Stimulated activated CD8-positive, alpha-beta memory T cell treated with anti-CD3 and anti-CD28 coated beads, Interleukin-15, amount 100 ng/mL, for 1 hour (primary cell): ENCODE results near the gene NLRP6.
"Not testable (repeated sequence)": the region's sequence is repeated elsewhere in the genome, so short reads cannot be mapped to it uniquely, and the experiment has no call there.

Experiments used
- DNase-seq: peaks from one replicate; pipeline ENCODE4 v3.0.0-alpha.2; 2020; ENCODE audit warnings: low read depth

The NLRP6 gene

DNA sequence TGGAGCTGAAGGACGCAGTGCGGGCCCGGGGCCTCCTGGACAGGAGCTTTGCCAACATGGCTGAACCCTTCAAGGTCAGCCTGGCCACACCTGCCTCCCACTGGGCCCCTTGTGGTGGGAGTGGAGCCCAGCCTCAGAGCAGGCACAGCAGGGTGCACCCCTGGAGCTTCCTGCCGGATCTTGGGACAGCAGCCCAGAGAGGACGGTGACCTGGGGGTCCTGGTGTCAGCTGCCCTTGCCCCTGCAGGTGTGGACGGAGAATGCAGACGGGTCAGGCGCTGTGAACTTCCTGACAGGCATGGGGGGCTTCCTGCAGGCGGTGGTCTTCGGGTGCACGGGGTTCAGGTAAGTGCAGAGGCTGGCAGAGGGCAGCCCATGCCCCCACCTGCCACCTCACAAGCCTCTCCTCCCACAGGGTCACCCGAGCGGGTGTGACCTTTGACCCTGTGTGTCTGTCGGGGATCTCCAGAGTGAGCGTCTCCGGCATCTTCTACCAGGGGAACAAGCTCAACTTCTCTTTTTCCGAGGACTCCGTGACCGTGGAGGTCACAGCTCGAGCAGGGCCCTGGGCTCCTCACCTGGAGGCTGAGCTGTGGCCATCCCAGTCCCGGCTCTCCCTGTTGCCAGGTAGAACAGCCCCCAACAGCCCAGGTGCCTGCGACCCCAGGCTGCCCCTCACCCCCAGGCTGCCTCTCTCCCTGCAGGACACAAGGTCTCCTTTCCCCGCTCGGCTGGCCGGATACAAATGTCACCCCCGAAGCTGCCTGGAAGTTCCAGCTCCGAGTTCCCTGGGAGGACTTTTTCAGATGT lies 15.8 kb downstream of the NLRP6 start:
- no peak for DNase-seq

DNA sequence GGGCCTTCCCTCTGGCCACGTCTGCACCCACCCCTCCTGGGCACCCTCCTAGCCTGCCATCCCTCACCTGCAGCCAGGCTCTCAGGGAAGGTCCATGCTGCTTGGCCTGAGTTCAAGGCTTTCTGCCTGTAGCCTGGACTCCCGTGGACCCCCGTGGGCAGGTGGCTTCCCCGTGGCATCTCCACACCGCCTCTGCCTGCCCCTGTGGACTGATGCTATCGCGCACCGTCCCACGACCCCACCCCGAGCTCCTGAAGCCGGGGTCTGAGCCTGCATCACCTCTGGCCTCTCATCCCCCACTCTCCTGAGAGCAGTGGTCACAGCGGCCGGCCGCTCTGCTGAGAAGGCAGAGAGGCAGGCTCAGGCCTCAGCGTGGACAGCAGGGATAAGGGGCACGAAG lies 16.6 kb downstream of the NLRP6 start:
- DNase-seq, result no peak

DNA sequence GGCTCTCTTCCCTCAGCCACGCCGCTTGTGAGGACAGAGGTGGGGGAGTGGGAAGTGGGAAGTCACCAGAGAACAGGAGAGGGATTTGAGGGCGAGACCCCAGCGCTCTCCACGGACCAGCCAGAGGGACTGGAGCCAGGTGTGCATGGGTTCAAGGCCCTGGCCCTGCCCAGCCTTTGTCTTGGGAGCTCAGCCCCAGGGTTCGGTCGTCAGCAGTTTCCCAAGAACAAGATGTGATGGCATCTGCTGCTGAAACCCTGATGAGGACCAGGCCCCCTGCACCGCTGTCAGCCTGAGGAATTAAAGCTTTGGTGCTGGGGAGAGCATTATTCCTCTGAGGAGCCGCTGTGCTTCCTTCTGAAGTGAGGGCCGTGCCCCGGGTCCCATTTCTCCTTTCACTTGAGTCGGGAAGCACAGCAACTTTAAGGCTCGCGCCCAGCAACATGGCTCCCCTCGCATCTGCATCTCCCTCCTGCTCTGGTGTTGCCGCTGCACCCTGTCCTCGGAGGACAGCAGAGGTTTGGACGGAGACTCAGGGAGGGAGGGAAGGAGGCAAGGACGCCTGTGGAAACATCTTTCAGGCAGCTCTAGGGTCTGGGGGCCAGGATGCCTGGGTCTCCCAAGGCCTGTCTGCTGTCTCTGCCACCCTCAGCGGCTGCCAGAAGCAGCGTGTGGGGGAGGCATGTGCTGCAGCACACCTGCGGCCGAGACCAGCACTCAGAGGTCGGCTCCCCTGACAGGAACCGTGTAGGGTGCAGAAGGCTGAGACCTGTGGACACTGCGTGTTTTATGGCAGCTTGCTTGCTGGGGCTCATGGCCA lies 17.4 kb downstream of the NLRP6 start:
- no peak for DNase-seq

DNA sequence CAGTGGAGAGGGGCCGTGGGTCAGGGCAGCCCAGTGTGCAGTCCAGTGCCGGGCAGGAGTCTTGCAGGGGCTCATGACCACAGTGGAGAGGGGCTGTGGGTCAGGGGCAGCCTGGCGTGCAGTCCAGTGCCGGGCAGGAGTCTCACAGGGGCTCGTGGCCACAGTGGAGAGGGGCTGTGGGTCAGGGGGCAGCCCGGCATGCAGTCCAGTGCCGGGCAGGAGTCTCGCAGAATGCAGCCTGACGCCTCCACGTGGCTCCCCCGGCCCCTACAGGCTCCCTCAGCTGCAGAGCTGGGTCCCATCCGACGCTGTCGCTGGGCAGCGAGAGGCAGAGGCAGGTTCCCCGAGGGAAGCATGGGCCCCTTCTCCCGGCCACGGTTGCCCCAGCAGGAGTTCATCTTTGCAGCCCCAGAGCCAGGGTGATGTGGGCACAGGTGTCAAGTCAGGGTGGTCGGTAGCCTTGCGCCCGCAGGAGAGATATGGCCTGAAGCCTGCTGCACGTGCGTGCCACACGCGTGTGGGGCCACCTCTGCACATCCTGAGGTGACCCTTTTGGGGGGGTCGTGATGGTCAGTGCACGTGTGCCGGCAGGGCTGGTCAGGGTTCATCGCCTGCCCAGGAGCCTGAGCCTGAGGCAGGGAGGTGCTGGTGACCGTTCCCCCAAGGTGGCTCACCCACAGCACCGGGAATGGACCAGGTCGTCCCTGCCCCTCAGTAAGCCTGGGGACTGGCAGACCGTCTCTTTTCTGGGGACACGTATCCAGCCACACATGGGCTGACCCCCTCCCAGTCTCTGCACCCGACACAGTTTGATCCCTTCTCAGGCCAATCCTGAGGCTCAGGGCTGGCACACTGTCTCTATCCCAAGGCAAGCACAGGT lies 18.2 kb downstream of the NLRP6 start:
- no peak for DNase-seq

DNA sequence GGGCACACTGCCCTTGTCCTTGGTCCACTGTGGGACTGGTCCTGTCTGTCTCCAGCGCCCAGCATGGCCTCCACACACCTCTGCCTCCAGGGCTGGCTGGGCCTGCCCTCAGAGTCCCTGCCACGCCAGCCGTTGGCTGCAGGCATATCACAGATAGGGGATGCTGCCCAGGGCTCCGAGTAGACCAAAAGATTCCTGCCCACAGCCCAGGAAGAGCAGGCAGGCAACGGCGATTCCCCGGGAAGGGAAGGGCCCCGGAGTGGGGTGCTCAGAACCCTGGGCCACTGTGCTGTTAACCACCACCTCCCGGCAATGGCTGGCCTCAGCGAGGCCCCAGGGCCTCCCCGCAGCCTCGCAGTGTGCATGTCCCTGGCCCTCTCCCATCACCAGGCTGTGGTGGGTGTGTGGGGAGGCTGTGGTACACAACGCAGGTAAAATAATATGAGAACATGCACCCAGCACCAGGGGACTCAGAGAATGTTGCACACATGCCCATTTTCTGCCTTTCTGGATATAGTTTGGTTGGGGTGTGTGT lies 18.9 kb downstream of the NLRP6 start:
- no peak for DNase-seq

DNA sequence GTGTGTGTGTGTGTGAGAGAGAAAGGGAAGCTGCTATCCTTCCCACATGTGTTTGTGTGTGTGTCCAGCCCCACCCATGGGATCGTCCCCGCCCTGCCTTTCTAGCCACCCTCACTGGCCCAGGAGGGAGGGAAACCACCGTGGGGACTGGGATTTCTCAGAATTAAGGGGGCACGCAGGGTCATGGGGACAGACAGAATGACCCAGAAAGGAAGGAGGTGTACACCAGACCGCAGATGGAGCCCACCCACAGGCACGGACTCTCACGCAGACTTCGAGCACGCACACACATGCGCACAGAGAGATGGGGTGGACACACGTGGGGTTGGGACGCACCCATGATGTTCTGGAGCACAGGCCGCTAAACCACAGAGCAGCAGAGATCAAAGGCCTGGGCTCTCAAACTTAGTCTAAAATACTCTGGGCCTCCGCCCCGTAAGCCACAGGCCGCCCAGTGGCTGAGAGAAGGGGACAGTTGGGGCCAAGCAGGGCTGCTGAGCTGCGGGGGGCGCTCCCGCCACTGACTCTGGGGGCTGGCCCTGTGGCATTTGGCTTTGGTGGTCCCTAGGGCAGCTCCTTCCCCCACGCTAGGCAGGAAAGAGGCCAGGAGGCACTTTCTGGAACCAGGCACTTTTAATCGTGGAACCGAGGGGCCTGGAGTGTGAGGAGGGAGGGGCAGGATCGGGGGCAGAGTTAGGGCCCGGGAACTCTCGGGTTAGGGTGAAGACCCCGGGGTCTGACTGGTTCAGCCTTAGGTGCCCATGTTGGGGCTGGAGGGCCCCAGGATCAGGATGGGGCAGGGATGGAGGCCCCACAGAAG lies 19.6 kb downstream of the NLRP6 start:
- DNase-seq, result no peak

DNA sequence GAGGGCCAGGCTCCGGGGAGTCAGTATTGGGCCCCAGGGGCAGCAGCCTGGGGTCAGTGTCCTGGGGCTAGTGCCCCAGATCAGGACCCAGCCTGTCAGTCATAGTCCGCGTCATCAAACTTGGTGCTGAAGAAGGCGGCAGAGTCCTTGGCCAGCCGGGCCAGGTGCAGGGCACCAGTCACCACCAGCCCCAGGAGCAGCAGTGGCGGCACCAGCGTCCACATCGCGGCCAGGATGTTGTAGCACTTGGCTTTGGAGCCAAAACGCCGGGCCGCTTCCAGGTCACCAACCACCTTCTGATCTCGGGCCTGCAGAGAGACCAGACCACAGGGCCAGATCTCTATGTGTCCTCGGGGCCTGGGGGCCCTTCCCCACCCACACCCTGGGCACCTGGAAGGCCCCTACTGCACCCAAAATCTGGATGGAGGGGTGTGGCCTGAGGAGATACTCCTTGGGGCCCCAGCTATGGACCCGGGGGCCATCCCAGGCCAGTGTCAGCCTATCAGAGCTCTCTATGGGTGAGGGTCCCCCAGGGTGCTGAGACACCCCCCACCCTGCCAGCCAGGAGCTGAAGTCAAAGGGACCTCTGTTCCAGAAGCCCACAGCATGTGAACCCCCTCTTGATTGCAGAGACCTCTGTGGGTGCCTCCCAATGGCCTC lies 20.3 kb downstream of the NLRP6 start:
- DNase-seq, result no peak

DNA sequence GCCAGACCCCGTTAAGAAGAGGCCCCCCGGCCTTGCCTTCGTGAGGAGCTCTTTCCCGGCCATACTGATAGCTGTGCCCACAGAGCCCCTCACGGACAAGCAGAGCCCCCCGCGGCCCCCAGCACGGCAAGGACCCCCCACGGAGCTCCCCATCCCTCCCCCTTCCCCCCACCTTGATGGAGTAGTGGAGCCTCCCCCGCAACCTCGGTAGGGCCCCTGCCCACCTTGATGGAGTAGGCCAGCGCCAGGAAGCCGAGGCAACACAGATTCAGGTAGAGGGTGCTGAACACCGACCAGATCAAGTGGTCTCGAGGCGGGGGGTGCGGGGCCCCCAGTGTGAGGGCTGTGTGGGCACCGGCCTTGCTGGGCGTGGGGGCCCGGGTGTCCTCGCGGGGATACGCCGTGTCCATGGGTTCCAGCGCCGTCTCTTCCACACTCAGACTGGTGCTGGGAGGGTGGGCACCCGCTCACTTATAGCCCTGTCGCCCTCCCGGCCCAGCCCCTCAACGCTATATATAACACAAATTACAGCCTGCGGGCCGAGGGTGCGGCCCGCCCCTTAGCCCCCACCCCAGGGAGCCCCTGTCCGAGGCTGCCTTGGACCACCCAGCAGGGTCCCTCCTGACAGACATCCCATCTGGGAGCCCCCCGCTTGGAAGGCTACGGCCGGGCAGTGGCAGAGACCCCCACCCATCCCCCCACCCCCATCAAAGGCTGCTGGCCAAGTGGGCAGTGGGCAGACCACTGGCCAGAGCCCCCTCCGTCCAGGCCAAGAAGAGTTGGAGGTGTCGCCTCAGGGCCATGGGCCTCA lies 21.1 kb downstream of the NLRP6 start, which contains the start of gene IFITM5:
Gene IFITM5 (minus strand): TSS at position 446 of the 811 bp plus-strand sequence. CDS start 36 bp downstream, at position 410.
- no peak for DNase-seq

DNA sequence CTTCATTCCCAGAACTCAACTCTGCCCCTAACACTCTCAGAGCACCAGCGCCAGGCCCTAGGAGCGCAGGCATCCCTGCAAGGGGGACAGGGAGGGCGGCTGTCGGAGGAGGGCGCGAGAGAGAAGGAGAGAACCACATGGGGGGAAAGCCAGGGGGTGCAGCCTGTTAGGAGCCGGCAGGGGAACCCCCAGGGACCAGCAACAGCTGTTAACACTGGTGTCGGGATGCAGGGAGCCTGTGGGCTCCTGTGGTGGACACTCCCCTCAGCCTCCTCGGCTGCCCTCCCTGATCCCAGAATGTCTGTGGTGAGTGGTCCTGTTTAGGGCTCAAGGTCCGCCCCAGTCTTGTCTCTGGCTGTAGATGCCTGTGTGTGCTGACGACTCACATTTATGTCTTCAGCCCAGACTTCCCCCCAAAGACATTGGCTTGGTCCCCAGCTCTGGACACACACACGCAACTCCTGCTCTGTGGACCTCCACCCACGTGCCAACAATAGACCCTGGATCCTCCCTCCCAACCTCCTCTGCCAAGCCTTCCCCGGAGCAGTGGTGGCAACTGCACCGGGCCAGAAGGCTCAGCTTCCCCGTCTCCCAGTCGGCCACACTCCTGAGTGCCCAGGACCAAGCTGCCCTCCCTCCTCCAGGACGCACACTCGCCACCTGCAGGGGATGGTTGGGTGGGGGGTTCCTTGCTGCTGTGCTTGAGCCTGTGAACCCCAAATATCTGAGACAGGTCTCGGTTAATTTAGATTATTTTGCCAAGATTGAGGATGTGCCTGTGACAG lies 21.9 kb downstream of the NLRP6 start:
- DNase-seq, result no peak

DNA sequence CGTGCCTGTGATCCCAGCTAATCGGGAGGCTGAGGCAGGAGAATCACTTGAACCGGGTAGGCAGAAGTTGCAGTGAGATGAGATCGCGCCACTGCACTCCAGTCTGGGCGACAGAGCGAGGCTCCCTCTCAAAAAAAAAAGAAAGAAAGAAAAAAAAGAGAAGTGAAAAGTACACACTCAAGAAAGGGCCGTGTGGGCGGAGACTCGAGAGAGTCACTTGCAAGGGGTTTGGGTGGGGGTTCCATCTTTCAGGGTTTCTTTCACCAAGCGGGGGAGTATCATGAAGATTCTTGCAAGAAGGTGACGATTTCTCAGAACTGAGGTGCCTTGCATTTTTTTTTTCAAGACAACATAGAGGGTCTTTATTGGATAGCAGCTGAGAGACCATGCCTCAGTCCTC lies 25.2 kb downstream of the NLRP6 start:
- no peak for DNase-seq

DNA sequence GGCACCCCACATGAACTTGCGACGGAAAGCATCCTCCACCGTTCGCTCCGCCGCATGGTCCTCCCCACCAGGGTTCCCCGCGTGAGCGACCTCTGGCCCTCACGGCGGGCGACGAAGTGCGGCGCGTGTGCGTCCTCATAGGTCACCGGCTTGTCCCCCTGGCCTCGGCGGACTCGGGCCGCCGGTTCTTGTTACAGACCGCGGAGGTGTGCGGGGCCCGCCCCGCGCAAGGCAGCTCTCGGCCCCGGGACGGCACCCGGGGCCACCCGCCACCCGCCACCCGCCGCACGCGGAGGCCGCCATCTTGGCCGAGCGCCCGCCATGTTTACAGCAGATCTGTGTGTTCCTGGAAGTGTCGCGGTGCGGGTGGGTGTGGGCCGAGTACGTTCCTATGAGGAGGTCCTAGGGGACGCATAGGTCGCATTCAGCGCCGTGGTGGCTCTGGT lies 25.9 kb downstream of the NLRP6 start:
- DNase-seq, result no peak

DNA sequence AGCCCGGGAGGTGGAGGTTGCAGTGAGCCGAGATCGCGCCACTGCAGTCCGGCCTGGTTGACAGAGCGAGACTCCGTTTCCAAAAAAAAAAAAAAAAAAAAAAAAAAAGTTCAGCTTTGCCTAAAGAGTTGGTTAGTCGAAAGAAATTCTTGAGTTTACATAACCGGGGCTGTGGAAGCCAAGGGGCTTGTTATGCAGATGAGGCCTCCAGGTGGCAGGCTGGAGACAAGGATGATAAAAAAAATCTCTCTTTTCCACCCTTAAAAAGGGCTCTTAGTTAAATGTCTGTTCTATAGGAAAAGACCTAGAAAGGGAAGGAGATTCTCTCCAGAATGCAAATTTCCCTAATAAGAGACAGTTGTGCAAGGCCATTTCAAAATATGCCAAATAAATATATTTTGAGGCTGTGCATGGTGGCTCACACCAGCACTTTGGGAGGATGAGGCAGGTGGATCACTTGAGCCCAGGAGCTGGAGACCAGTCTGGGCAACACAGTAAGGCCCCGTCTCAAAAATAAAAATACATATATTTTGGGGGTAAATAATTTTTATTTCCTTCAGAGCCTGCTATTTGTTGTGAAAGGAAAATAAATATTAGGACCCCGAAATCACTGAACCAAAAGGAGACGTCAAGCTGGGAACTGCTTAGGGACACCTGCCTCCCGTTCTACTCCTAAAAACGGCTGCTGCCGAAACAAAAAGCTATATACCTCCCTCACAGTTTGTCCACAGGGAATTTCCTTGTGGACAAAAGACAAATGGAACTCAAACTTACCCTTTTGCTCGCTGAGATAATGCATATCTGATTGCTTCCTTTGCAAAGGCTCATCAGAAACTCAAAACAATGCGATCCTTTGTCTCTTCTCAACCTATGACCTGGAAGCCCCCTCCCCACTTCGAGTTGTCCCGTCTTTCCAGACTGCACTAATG lies 27.0 kb downstream of the NLRP6 start:
- DNase-seq, result no peak

DNA sequence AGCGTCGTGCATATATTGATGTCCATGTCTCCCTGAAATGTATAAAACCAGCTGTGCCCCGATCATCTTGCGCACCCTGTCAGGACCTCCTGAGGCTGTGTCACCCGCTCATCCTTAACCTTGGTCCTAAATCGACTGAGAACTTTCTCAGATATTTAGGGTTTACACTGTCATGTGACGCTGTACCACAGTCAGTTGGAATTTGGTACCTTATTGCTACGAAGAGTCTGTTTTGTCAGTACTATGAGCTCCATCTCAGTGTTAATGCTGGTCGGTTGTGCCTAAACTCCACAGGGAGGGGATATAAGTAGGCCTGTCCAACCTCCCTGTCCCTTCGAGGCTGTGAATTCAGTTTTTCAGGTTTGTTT lies 27.6 kb downstream of the NLRP6 start:
- no peak for DNase-seq

DNA sequence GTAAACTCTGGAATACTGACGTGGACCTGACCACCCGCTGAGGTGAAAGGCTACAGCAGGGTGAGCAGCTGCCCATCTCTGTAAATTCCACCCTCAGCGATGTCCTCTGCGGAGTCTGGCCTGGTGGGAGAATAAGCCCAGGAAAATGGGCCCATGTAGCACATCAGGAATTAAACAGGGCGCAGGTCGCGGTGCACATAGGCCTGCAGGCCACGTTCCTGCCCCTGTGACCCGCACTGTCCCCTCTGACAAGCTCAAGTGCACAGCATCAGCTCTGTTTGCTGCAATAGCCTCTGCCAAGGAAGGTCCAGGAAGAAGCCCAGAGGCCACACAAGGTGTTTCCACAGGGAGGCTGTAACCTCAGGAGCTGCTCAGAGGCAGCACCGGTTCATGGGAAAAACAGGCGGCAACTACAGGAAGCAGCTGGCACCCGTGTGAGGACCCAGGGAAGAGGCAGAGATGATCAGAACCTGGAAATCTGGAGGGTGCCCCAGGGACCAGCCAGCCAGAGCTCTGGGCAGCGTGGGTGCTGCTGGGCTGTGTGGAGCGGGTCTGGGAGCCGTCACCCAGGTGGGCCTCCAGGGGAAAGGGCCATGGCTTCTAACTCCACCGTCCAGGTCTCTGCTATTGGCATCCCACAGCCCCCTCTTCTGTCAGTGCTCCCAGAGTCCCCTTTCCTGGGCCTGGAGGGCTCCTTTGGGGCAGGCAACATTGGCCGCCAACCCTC lies 28.6 kb downstream of the NLRP6 start:
- DNase-seq, result no peak

DNA sequence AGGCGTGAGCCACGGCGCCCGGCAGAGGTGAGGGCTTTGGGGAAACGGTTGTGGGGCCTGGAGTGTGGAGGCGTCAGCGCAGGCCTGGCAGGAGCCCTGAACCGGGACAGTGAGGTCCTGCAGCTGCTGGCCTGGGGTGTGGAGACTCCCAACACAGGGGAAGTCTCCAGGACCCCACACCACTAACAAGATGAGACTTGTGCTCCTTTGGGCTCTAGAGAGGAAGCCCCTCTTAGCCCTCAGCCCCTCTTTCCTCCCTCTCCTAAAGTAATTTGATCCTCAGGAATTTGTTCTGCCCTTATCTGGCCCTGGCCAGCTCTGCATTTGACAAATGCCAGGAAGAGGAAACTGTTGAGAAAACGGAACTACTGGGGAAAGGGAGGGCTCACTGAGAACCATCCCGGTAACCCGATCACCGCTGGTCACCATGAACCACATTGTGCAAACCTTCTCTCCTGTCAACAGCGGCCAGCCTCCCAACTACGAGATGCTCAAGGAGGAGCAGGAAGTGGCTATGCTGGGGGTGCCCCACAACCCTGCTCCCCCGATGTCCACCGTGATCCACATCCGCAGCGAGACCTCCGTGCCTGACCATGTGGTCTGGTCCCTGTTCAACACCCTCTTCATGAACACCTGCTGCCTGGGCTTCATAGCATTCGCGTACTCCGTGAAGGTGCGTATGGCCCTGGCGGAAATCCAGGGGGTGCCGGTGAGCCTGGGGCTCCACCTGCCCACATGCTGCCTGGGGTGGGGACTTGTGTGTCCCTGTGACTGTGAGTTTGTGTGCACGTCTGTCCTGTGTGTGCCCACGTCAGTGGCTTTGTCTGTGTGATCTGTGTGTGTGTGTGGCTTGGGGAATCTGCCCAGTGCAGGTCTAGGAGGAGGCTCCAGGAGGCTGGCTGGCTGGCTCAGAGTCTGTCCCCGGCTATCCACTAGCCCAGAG lies 29.8 kb downstream of the NLRP6 start, which contains the start of gene IFITM2:
Gene IFITM2 (plus strand): TSS at position 51 of the 943 bp plus-strand sequence. CDS start 377 bp downstream, at position 428.
- not testable (repeated sequence) for DNase-seq
